Stimulated activated naive CD4-positive, alpha-beta T cell (primary cell): ENCODE measurements around the gene CASK.
"Not testable (repeated sequence)": the region's sequence is repeated elsewhere in the genome, so short reads cannot be mapped to it uniquely, and the experiment has no call there.

Experiments
- DNase-seq, 6 experiments: peaks; one replicate each; lab custom pipeline; 2025; lab: John Stamatoyannopoulos, UW

CASK gene

GRCh38 chrX:41629539-41629938 is 293.8 kb downstream of the CASK start:
- no peak for DNase-seq

GRCh38 chrX:41621222-41621723 is 302.1 kb downstream of the CASK start:
- no peak for DNase-seq

GRCh38 chrX:41619221-41619620 is 304.1 kb downstream of the CASK start:
- no peak for DNase-seq

- no peak for DNase-seq
Measured at GRCh38 chrX:41616935-41617334, 306.4 kb downstream of the CASK start.

- no peak for DNase-seq
Measured at GRCh38 chrX:41616255-41616654, 307.1 kb downstream of the CASK start.

- DNase-seq = no peak
Measured at GRCh38 chrX:41608244-41608643, 315.1 kb downstream of the CASK start.

- DNase-seq = no peak
Measured at GRCh38 chrX:41607264-41607832, 316.0 kb downstream of the CASK start.

- DNase-seq = not testable (repeated sequence)
Measured at GRCh38 chrX:41606057-41606456, 317.3 kb downstream of the CASK start.

GRCh38 chrX:41604766-41605543 is 318.4 kb downstream of the CASK start:
- DNase-seq = no peak

- no peak for DNase-seq
Measured at GRCh38 chrX:41604177-41604576, 319.2 kb downstream of the CASK start.

GRCh38 chrX:41603596-41603995 is 319.8 kb downstream of the CASK start:
- no peak for DNase-seq

GRCh38 chrX:41602816-41603345 is 320.5 kb downstream of the CASK start:
- no peak for DNase-seq

GRCh38 chrX:41600291-41600690 is 323.1 kb downstream of the CASK start:
- DNase-seq = no peak

GRCh38 chrX:41599507-41599906 is 323.8 kb downstream of the CASK start:
- no peak for DNase-seq

GRCh38 chrX:41596596-41596995 is 326.8 kb downstream of the CASK start:
- no peak for DNase-seq

GRCh38 chrX:41594634-41595033 is 328.7 kb downstream of the CASK start:
- no peak for DNase-seq

GRCh38 chrX:41591906-41592305 is 331.4 kb downstream of the CASK start:
- no peak for DNase-seq

GRCh38 chrX:41590641-41591040 is 332.7 kb downstream of the CASK start:
- DNase-seq = no peak

- no peak for DNase-seq
Measured at GRCh38 chrX:41589634-41590270, 333.6 kb downstream of the CASK start.

GRCh38 chrX:41588271-41588670 is 335.1 kb downstream of the CASK start:
- no peak for DNase-seq

GRCh38 chrX:41580423-41581064 is 342.8 kb downstream of the CASK start:
- peak in 1 of 6 experiments; percentile 1 for DNase-seq

GRCh38 chrX:41563876-41564275 is 359.5 kb downstream of the CASK start:
- no peak for DNase-seq
